K562 (cell line): Measurements from ENCODE around the gene NFIC. TPM values are rescaled to one million over a fixed set of nuclear protein-coding genes. Genes with fewer than 3 reads are reported as not detected.

Experiments
- CBFB ChIP-seq: sonication (generic); formaldehyde crosslinking; IDR thresholded peaks from 2 replicates; pipeline ENCODE4 v1.4.0; 2020; ENCODE audit warnings: mild to moderate bottlenecking, missing genetic modification reagents
- CEBPG ChIP-seq, 3 experiments: fragments of 200-800 bp in 1 of 3; sonication (Bioruptor generic) in 1 of 3; sonication (generic) in 1 of 3; formaldehyde crosslinking in 1 of 3; IDR thresholded peaks in 2 of 3; conservative IDR thresholded peaks in 1 of 3; 2 replicates each; pipeline versions ENCODE4 v1.6.1 to v1.8.0; 2016 to 2022; ENCODE audit warnings: missing compliant biosample characterization in 2 of 3, missing genetic modification characterization in 2 of 3, mild to moderate bottlenecking in 1 of 3, missing genetic modification reagents in 1 of 3
- HNRNPH1 ChIP-seq: fragments of 200-400 bp; formaldehyde crosslinking; optimal IDR thresholded peaks from 2 replicates; pipeline ENCODE3; 2017; ENCODE audit warnings: low read depth, mild to moderate bottlenecking, low read length, moderate library complexity
- SRSF3 ChIP-seq: fragments of 200-400 bp; formaldehyde crosslinking; IDR thresholded peaks from 2 replicates; pipeline ENCODE4 v1.6.1; 2016; ENCODE audit warnings: mild to moderate bottlenecking, low read length, moderate library complexity; ENCODE audit not compliant: insufficient read depth
- STAT5A ChIP-seq: IDR thresholded peaks from 2 replicates; pipeline ENCODE4 v1.6.1; 2012; ENCODE audit warnings: low read length, inconsistent platforms, borderline replicate concordance
- TARDBP ChIP-seq: fragments of 450-650 bp; IDR thresholded peaks from 2 replicates; pipeline ENCODE4 v1.6.1; 2016
- U2AF2 ChIP-seq: fragments of 200-400 bp; formaldehyde crosslinking; optimal IDR thresholded peaks from 2 replicates; pipeline ENCODE3; 2017; ENCODE audit warnings: low read depth, mild to moderate bottlenecking, low read length
- ZNF174 ChIP-seq: fragments of 250-450 bp; sonication (Bioruptor Pico); IDR thresholded peaks from 2 replicates; pipeline ENCODE4 v1.4.0; 2020; ENCODE audit warnings: mild to moderate bottlenecking
- ZNF347 ChIP-seq: fragments of 450-650 bp; formaldehyde crosslinking; IDR thresholded peaks from 2 replicates; pipeline ENCODE4 v1.4.0; 2020; ENCODE audit warnings: low read depth, mild to moderate bottlenecking, moderate library complexity
- polyA plus RNA-seq, 8 experiments: library from polyadenylated mRNA; depleted of rRNA in 4 of 8; stranded (reverse) in 5 of 8; unstranded in 3 of 8; fragments of >200 nt; fragmentation: Nextera tagmentation in 2 of 8; fragmentation: Illumina TruSeq in 1 of 8; extraction: Ambion mirVana in 2 of 8; extraction: Trizol in 1 of 8; gene quantifications; 2 replicates each; pipeline versions ENCODE4 v1.2.1 to v1.2.3, GENCODE V29; 2011 to 2014; ENCODE audit warnings: inconsistent platforms in 1 of 8, missing spikeins in 1 of 8
- total RNA-seq, 7 experiments: library from RNA; depleted of rRNA in 6 of 7; stranded (reverse); fragments of >200 nt in 6 of 7; fragmentation: Illumina TruSeq in 2 of 7; extraction: Trizol in 2 of 7; gene quantifications; 2 replicates each; pipeline versions ENCODE4 v1.2.1 to v1.2.3, GENCODE V29; 2011 to 2021; ENCODE audit warnings: low replicate concordance in 1 of 7
- TF ChIP-seq, protein P1 (sequence below): fragments of 150-350 bp; conservative IDR thresholded peaks from 2 replicates; pipeline ENCODE4 v1.6.1; 2014; ENCODE audit warnings: low read length
- TF ChIP-seq, protein P2 (sequence below): sonication (generic); formaldehyde crosslinking; IDR thresholded peaks from 2 replicates; pipeline ENCODE4 v1.8.0; 2022; ENCODE audit warnings: mild to moderate bottlenecking, missing genetic modification reagents
- TF ChIP-seq, protein P3 (sequence below): fragments of 250-450 bp; sonication (Bioruptor Pico); IDR thresholded peaks from 2 replicates; pipeline ENCODE4 v1.4.0; 2020; ENCODE audit warnings: mild to moderate bottlenecking, moderate library complexity, borderline replicate concordance
- TF ChIP-seq, protein P4 (sequence below): fragments of 250-450 bp; sonication (Bioruptor Pico); IDR thresholded peaks from 2 replicates; pipeline ENCODE4 v1.5.0; 2021; ENCODE audit warnings: mild to moderate bottlenecking, moderate library complexity
- TF ChIP-seq, protein P5 (sequence below): IDR thresholded peaks from 2 replicates; pipeline ENCODE4 v1.6.1; 2016; ENCODE audit warnings: missing genetic modification characterization, missing compliant biosample characterization

The NFIC gene
- total and polyA plus RNA-seq, 9 of the 15 experiments (the other 6 are each of a cell fraction or from before 2014, with no cell fraction given), result 0.71 to 62.1 (median 6.9) TPM

DNA sequence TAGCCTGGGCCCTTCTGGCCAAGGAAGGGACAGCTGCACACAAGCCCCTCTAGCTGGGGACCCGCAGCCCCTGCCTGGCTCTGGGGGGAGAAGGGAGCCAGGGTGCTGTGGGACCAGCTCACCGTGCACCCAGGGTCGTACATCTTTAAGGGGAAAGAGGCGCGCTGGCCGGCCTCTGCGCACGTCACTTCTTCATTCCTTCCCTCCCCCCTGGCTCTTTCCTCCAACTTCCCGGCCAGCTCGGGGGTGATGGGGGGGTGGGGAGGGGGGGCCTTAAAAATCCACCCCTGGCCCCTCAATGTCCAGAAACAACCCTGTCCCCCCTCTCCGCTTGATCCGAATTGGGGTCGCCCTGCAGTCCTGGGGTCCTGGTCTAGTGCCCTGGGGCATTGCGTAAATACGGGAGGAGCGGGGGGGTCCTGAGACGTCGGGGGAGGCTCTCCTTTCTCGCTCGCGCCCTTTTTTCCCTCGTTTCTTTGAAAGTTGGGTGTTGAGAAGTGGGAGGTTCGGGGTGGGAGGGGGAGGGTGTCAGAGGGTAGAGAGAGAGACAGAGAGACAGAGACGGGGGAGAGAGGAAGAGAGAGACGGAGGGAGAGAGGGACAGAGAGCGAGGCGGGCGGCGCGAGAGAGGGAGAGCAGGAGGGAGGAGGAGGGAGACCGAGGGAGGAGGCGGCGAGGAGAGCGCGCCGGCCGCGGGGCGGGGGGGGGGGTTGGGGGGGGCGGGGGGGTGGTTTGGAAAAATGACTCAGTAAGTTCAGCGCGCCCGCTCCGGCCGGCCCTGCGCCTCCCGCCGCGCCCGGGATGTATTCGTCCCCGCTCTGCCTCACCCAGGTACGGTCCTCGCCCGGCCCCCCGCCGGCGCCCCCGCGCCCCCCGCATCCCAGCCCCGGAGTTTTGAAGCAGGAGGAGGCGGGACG, at the start of gene NFIC (continued):
- TF ChIP-seq, protein P1, sequence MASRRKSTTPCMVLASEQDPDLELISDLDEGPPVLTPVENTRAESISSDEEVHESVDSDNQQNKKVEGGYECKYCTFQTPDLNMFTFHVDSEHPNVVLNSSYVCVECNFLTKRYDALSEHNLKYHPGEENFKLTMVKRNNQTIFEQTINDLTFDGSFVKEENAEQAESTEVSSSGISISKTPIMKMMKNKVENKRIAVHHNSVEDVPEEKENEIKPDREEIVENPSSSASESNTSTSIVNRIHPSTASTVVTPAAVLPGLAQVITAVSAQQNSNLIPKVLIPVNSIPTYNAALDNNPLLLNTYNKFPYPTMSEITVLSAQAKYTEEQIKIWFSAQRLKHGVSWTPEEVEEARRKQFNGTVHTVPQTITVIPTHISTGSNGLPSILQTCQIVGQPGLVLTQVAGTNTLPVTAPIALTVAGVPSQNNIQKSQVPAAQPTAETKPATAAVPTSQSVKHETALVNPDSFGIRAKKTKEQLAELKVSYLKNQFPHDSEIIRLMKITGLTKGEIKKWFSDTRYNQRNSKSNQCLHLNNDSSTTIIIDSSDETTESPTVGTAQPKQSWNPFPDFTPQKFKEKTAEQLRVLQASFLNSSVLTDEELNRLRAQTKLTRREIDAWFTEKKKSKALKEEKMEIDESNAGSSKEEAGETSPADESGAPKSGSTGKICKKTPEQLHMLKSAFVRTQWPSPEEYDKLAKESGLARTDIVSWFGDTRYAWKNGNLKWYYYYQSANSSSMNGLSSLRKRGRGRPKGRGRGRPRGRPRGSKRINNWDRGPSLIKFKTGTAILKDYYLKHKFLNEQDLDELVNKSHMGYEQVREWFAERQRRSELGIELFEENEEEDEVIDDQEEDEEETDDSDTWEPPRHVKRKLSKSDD, result no peak
- TF ChIP-seq, protein P2, sequence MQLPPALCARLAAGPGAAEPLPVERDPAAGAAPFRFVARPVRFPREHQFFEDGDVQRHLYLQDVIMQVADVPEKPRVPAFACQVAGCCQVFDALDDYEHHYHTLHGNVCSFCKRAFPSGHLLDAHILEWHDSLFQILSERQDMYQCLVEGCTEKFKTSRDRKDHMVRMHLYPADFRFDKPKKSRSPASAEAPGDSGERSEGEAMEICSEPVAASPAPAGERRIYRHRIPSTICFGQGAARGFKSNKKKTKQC (CRISPR knock-in tag), result no peak
- TF ChIP-seq, protein P3, sequence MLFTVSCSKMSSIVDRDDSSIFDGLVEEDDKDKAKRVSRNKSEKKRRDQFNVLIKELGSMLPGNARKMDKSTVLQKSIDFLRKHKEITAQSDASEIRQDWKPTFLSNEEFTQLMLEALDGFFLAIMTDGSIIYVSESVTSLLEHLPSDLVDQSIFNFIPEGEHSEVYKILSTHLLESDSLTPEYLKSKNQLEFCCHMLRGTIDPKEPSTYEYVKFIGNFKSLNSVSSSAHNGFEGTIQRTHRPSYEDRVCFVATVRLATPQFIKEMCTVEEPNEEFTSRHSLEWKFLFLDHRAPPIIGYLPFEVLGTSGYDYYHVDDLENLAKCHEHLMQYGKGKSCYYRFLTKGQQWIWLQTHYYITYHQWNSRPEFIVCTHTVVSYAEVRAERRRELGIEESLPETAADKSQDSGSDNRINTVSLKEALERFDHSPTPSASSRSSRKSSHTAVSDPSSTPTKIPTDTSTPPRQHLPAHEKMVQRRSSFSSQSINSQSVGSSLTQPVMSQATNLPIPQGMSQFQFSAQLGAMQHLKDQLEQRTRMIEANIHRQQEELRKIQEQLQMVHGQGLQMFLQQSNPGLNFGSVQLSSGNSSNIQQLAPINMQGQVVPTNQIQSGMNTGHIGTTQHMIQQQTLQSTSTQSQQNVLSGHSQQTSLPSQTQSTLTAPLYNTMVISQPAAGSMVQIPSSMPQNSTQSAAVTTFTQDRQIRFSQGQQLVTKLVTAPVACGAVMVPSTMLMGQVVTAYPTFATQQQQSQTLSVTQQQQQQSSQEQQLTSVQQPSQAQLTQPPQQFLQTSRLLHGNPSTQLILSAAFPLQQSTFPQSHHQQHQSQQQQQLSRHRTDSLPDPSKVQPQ (CRISPR knock-in tag), result no peak
- TF ChIP-seq ZNF174 (no peak), U2AF2 (no peak), ZNF347 (CRISPR knock-in tag) (no peak), CBFB (CRISPR knock-in tag) (no peak), SRSF3 (no peak), STAT5A (no peak), HNRNPH1 (no peak), TARDBP (no peak), CEBPG (CRISPR knock-in tag; IDR thresholded peaks at IDR 0.05) (peak; percentile 63), CEBPG (tag; conservative IDR thresholded peaks at IDR 0.05 in 1 of 2, IDR thresholded peaks at IDR 0.05 in 1 of 2) (peak in 1 of 2 experiments; percentile 82; a peak in 2 of 4 replicates)
- TF ChIP-seq, protein P4, sequence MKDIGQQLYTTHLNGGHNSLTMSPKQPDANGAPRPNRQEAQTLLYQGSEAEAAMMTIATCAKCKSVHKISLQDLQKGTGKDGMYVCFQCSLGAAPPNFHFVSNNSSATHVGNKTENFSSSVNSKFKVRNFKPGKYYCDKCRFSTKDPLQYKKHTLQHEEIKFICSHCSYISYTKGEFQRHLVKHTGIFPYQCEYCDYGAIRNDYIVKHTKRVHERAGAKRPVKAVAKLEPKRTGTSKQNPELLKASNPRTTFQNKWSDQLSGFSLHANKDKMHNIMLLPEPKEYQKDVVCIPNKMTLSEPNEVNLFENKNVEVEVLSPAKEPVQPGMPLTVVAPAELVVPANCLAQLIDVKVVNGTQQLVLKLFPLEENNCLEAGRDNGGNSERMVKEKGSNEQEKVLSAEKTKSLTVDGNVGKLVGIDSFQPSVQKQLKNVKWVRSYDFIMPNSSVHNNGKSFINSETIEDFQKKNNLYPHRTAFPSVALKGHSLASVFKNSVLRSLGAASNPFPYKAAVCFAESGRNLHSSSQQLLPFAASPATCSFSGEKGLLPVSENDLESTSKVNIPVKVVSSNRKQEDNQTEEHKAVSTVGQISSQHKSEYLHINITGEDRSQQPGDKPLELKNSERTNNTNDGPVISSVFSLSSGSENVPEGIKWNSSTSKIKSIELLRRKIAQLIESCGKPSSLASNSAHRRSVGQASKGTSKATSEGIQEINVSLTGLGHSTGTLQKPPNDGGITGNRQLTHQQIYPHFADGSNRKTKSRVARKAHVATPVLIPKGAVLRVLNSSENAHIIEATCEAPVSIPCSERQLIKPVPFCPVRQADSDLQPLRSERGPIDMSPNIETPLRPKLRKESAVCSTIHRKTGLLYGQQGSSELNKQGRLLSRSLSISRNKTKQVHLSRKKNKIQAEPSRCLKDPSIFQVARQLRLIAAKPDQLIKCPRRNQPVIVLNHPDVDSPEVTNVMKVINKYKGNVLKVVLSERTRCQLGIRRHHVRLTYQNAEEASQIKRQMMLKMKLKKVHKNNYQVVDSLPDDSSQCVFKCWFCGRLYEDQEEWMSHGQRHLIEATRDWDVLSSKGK, result no peak
- TF ChIP-seq, protein P5, sequence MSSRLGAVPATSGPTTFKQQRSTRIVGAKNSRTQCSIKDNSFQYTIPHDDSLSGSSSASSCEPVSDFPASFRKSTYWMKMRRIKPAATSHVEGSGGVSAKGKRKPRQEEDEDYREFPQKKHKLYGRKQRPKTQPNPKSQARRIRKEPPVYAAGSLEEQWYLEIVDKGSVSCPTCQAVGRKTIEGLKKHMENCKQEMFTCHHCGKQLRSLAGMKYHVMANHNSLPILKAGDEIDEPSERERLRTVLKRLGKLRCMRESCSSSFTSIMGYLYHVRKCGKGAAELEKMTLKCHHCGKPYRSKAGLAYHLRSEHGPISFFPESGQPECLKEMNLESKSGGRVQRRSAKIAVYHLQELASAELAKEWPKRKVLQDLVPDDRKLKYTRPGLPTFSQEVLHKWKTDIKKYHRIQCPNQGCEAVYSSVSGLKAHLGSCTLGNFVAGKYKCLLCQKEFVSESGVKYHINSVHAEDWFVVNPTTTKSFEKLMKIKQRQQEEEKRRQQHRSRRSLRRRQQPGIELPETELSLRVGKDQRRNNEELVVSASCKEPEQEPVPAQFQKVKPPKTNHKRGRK (tag), result no peak
